Cardiac muscle cell (in vitro differentiated cells and primary cell): Measurements from ENCODE around the gene SECISBP2. TPM values are rescaled to one million over a fixed set of nuclear protein-coding genes. Genes with fewer than 3 reads are reported as not detected.

Source experiments
- DNase-seq, 2 donors: peaks; one replicate each; pipeline versions ENCODE4 v3.0.0 to v3.0.0-alpha.2; 2010 to 2017; ENCODE audit warnings: low read depth in 1 of 2, low spot score in 1 of 2
- H3K27ac ChIP-seq: fragments of 200-600 bp; sonication (generic); 2 replicates; pipeline ENCODE4 v1.5.1; 2016
- H3K27me3 ChIP-seq: fragments of 200-600 bp; sonication (generic); 2 replicates; pipeline ENCODE4 v1.6.0; 2016; ENCODE audit warnings: control low read depth
- H3K36me3 ChIP-seq: fragments of 200-600 bp; sonication (generic); 2 replicates; pipeline ENCODE4 v1.5.1; 2016; ENCODE audit warnings: control low read depth
- H3K4me1 ChIP-seq: fragments of 200-600 bp; sonication (generic); 2 replicates; pipeline ENCODE4 v1.8.1; 2017; ENCODE audit warnings: low read depth, mild to moderate bottlenecking, mixed run types
- H3K4me3 ChIP-seq: fragments of 200-600 bp; sonication (generic); 2 replicates; pipeline ENCODE4 v1.5.1; 2016; ENCODE audit warnings: mild to moderate bottlenecking
- H3K9me3 ChIP-seq: fragments of 200-600 bp; sonication (generic); 2 replicates; pipeline ENCODE4 v1.5.1; 2017; ENCODE audit warnings: low read depth, mild to moderate bottlenecking, control low read depth
- CTCF ChIP-seq: IDR thresholded peaks from 2 replicates; pipeline ENCODE4 v1.5.1; 2012; ENCODE audit warnings: low read depth, mild to moderate bottlenecking, low read length
- polyA plus RNA-seq: library from polyadenylated mRNA; unstranded; fragments of >200 nt; fragmentation: Nextera tagmentation; extraction: Ambion mirVana; gene quantifications from 2 replicates; pipeline ENCODE4 v1.2.1, GENCODE V29; 2016
- total RNA-seq: library from RNA; depleted of rRNA; stranded (reverse); fragments of >200 nt; gene quantifications from 2 replicates; pipeline ENCODE4 v1.2.3, GENCODE V29; 2016

SECISBP2 gene
- total and polyA plus RNA-seq, 2 experiments from 2014 or later = 20.4 to 20.5 TPM

- H3K9me3 ChIP-seq = no peaks in the 10 kb centered on the region
- peaks cover 15% of the 10 kb centered on the region for H3K36me3 ChIP-seq
- TF ChIP-seq CTCF = no peak
- H3K27ac ChIP-seq = no peak overlapping the region
- no peaks in the 10 kb centered on the region for H3K27me3 ChIP-seq
- H3K4me3 ChIP-seq = no peak overlapping the region
- DNase-seq = no peak
- peaks cover 8% of the 10 kb centered on the region for H3K4me1 ChIP-seq
These were observed 64.9 kb downstream of the SECISBP2 start for GRCh38 chr9:89383030-89383720.

GRCh38 chr9:89383721-89384300 is 65.5 kb downstream of the SECISBP2 start:
- no peaks in the 10 kb centered on the region for H3K9me3 ChIP-seq
- no peak for TF ChIP-seq CTCF
- H3K27me3 ChIP-seq = no peaks in the 10 kb centered on the region
- no peak overlapping the region for H3K4me3 ChIP-seq
- no peak for DNase-seq
- no peak overlapping the region for H3K27ac ChIP-seq
- peaks cover 19% of the 10 kb centered on the region for H3K36me3 ChIP-seq
- peaks cover 8% of the 10 kb centered on the region for H3K4me1 ChIP-seq

- Histone ChIP-seq H3K27ac (no peak overlapping the region), H3K4me1 (peaks cover 8% of the 10 kb centered on the region), H3K36me3 (peaks cover 19% of the 10 kb centered on the region), H3K27me3 (no peaks in the 10 kb centered on the region), H3K9me3 (no peaks in the 10 kb centered on the region), H3K4me3 (no peak overlapping the region)
- TF ChIP-seq CTCF = no peak
- DNase-seq = no peak
These were observed 66.5 kb downstream of the SECISBP2 start for GRCh38 chr9:89384783-89385182.

- Histone ChIP-seq H3K4me3 (no peak overlapping the region), H3K27ac (no peak overlapping the region), H3K9me3 (no peaks in the 10 kb centered on the region), H3K36me3 (peaks cover 25% of the 10 kb centered on the region), H3K4me1 (no peaks in the 10 kb centered on the region), H3K27me3 (no peaks in the 10 kb centered on the region)
- no peak for DNase-seq
- no peak for TF ChIP-seq CTCF
These were observed 67.9 kb downstream of the SECISBP2 start for GRCh38 chr9:89386206-89386605.

GRCh38 chr9:89386797-89387196 is 68.5 kb downstream of the SECISBP2 start:
- TF ChIP-seq CTCF = no peak
- Histone ChIP-seq H3K27ac (no peak overlapping the region), H3K36me3 (peaks cover 26% of the 10 kb centered on the region), H3K4me1 (no peaks in the 10 kb centered on the region), H3K27me3 (no peaks in the 10 kb centered on the region), H3K9me3 (no peaks in the 10 kb centered on the region), H3K4me3 (no peak overlapping the region)
- no peak for DNase-seq
